ENCODE measurements around the gene STARD7.

STARD7 gene

GRCh38 chr2:96209011-96209728 lies 543 bp upstream of the STARD7 start:
- TF ChIP-seq CTCF (IDR thresholded peaks at IDR 0.05; ENCODE audit: control insufficient read depth, insufficient read depth, low read depth, low read length, missing control alignments), result no peak
- no peak for DNase-seq (ENCODE audit: low read depth)
- H3K4me3 ChIP-seq (ENCODE audit: control insufficient read depth, low read depth, low read length), result peak overlapping the region; percentile 83

DNA sequence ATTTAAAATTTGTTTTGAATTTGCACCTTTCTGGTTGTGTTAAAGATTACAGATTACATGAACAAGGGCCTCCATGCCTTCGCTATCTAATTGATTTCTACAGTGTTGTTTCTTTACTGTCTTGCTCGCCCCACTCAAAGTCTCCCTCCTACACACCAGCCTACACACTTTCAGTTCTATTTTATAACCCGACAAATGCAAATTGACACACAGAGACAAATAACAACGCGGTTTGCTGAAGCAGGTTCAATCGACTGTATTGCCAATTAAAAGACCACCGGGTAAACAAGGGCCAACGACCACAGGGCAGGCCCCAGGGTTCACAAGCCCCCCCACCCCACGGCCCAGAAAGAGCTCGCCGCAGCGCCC lies 869 bp downstream of the STARD7 start:
- no peak for TF ChIP-seq CTCF (IDR thresholded peaks at IDR 0.05; ENCODE audit: control insufficient read depth, insufficient read depth, low read depth, low read length, missing control alignments)
- no peak for DNase-seq (ENCODE audit: low read depth)

DNA sequence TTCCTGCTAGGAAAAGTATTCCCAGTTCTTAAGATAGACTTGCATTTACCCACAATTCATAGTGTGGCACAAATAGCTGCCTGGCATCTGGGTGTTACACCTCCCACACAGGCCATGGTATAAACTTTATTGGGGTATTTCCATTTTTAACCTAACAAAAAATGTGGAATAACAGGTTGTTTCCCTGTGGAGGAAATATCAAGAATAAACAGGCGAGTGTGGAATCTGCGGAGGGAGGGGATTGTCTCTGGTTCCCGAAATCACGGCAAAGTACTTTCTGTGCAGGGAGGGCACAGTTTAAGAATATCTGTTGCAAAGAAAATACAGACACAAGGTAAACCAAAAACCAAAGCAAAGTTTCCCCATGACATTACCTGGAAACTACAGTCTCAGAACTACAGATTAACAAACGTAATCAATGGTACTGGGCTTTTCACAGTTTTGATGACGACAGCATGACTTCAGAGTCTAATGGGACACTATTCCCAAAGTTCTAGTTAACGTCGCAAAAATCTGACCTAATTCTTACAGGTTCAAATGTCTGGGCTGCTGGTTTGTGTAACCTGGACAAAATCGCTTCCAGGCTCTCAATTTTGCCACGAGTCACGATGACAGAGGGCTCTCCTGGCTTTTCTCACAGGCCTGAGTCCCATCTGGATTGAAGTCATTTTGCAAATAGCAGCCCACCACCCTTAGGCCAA lies 1.4 kb downstream of the STARD7 start:
- no peak for TF ChIP-seq CTCF (IDR thresholded peaks at IDR 0.05; ENCODE audit: control insufficient read depth, insufficient read depth, low read depth, low read length, missing control alignments)
- DNase-seq (ENCODE audit: low read depth), result no peak
- peak overlapping the region; percentile 83 for H3K4me3 ChIP-seq (ENCODE audit: control insufficient read depth, low read depth, low read length)

More for the DNA sequence above, 869 bp downstream of the STARD7 start:
- peak overlapping the region; percentile 83 for H3K4me3 ChIP-seq (ENCODE audit: control insufficient read depth, low read depth, low read length)

DNA sequence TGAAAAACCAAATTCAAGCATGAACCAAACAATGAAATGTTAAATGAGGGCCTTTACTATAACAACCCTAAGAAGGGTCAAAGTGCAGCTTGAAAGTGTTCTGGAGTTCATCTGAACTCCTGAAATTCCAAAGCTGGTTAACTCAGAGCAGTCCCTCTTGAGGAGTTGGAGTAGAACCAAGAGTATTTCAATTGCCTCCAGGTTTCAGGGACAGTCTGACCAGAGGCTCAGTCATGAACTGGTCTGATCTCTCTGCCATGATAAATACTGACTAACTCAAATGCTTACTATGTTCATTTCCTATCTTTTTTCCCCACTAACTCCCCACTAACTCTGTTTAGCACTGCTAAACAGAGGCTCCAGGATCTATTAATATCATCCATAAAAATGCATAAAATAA lies 2.7 kb downstream of the STARD7 start:
- no peak for TF ChIP-seq CTCF (IDR thresholded peaks at IDR 0.05; ENCODE audit: control insufficient read depth, insufficient read depth, low read depth, low read length, missing control alignments)
- DNase-seq (ENCODE audit: low read depth), result peak; percentile 46
- peak overlapping the region; percentile 16; the same call in 1 of the 2 replicates for H3K4me3 ChIP-seq (ENCODE audit: control insufficient read depth, low read depth, low read length)

DNA sequence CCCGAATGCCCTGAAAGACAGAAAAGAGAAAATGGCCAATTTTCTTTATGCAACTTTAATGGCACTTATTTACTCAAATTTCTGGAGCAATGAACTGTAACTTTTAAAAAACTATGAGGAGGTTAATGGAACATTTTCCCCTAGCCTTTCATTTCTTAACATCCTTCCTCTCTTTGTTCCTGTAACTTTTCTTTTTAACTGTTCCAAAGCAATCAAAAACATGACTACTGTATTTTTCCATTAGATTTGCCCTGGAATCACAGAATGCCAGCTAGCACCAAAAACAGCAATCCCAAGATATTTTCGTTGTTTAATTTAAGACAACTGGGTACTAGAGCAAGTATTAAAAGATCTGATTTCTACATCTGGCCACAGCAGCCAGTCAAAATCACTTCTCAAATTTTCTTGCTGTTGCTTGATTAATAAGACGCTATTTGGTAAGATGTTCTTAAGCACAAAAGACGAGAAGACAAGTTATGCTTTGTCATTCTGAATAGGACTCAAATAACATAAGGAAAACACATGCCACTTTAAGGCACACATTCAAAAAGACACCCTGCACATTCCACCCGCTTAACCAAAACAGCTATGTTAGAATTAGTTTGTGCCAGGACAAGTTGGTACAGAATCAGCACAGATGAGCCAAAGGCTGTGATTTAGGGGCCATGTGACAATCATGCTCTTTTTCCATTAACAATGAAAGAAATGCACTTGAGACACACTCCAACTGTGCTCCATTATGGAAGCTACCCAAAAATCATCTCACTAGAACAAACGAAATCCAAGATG lies 3.6 kb downstream of the STARD7 start:
- no peak overlapping the region for H3K4me3 ChIP-seq (ENCODE audit: control insufficient read depth, low read depth, low read length)
- TF ChIP-seq CTCF (IDR thresholded peaks at IDR 0.05; ENCODE audit: control insufficient read depth, insufficient read depth, low read depth, low read length, missing control alignments), result no peak
- DNase-seq (ENCODE audit: low read depth), result no peak

- H3K4me3 ChIP-seq (ENCODE audit: control insufficient read depth, low read depth, low read length), result no peak overlapping the region
- DNase-seq (ENCODE audit: low read depth), result no peak
- no peak for TF ChIP-seq CTCF (IDR thresholded peaks at IDR 0.05; ENCODE audit: control insufficient read depth, insufficient read depth, low read depth, low read length, missing control alignments)
Observed at GRCh38 chr2:96203130-96204028, 5.2 kb downstream of the STARD7 start.

Measured in AG09309 (cell line).